Panc1 (cell line): Measurements from ENCODE around the gene ASCC2. TPM values are rescaled to one million over a fixed set of nuclear protein-coding genes. Genes with fewer than 3 reads are reported as not detected.

Experiments
- ATAC-seq: fragments of 200-7000 bp; cut with Tn5 transposase; 2 replicates; pipeline ENCODE4 v1.9.1; 2020; ENCODE audit warnings: mild to moderate bottlenecking, moderate library complexity
- BruUV-seq: library from RNA; stranded (reverse); fragments of 400-500 nt; replicated peaks from 2 replicates; lab custom pipeline; 2021; lab: Mats Ljungman, UMichigan
- CTCF ChIA-PET: fragments of 300-600 bp; sonication (Branson Sonifier 250); formaldehyde crosslinking; loops from one replicate; lab custom pipeline; 2022; ENCODE audit warnings: antibody characterized with exemption; lab: Charles Lee
- POLR2A ChIA-PET: fragments of 300-600 bp; sonication (Branson Sonifier 250); formaldehyde crosslinking; loops from one replicate; lab custom pipeline; 2022; ENCODE audit warnings: antibody characterized with exemption; lab: Charles Lee
- DNase-seq: peaks from one replicate; pipeline ENCODE4 v3.0.0-alpha.2; 2010; ENCODE audit warnings: low read depth, low spot score
- H3K27ac ChIP-seq: 2 replicates; pipeline ENCODE4 v1.5.1; 2011; ENCODE audit warnings: mild to moderate bottlenecking, low read length, inconsistent platforms
- H3K27me3 ChIP-seq: fragments of 200-500 bp; sonication (Bioruptor generic); 2 replicates; pipeline ENCODE4 v1.6.0; 2014; ENCODE audit warnings: low read length, inconsistent platforms; ENCODE audit not compliant: control insufficient read depth, insufficient read depth
- H3K36me3 ChIP-seq: fragments of 200-500 bp; sonication (Bioruptor generic); 2 replicates; pipeline ENCODE4 v1.5.1; 2014; ENCODE audit warnings: inconsistent platforms, mild to moderate bottlenecking, low read length, moderate library complexity; ENCODE audit not compliant: control insufficient read depth, insufficient read depth
- H3K4me1 ChIP-seq: 2 replicates; pipeline ENCODE4 v1.5.1; 2011; ENCODE audit warnings: inconsistent platforms, mild to moderate bottlenecking, low read length, moderate library complexity; ENCODE audit not compliant: control insufficient read depth, insufficient read depth
- H3K4me3 ChIP-seq, 2 experiments: 2 replicates each; pipeline ENCODE4 v1.5.1; 2011 to 2012; ENCODE audit warnings: low read depth in 2 of 2, low read length in 2 of 2, mild to moderate bottlenecking in 2 of 2, inconsistent platforms in 1 of 2, moderate library complexity in 1 of 2
- H3K9me3 ChIP-seq: fragments of 200-500 bp; sonication (Bioruptor generic); 2 replicates; pipeline ENCODE4 v1.5.1; 2014; ENCODE audit warnings: low read depth, mild to moderate bottlenecking, inconsistent platforms, low read length, moderate library complexity; ENCODE audit not compliant: control insufficient read depth, insufficient read depth
- CTCF ChIP-seq: fragments of 450-650 bp; IDR thresholded peaks from 2 replicates; pipeline ENCODE4 v1.5.1; 2017; ENCODE audit warnings: mild to moderate bottlenecking
- POLR2AphosphoS5 ChIP-seq: IDR thresholded peaks from 2 replicates; pipeline ENCODE4 v1.6.1; 2012; ENCODE audit warnings: mild to moderate bottlenecking, low read depth, low read length, moderate library complexity
- SIN3A ChIP-seq: IDR thresholded peaks from 2 replicates; pipeline ENCODE4 v1.6.1; 2012; ENCODE audit warnings: low read depth, mild to moderate bottlenecking, low read length, moderate library complexity, borderline replicate concordance; ENCODE audit not compliant: insufficient read depth
- TCF7L2 ChIP-seq: IDR thresholded peaks from 2 replicates; pipeline ENCODE4 v1.6.1; 2011; ENCODE audit warnings: mild to moderate bottlenecking, low read depth, low read length, inconsistent platforms
- in situ Hi-C: cut with HindIII; loops from 2 replicates; pipeline ENCODE4 v1.10.0; 2016; ENCODE audit warnings: low sequenced_read_pairs, low pct_unique_long_range_greater_than_20kb
- intact Hi-C: fragments of 100-400 bp; cut with micrococcal nuclease; formaldehyde crosslinking; loops from one replicate; pipeline ENCODE4 v1.10.0; 2022; ENCODE audit not compliant: unreplicated experiment
- total RNA-seq: library from RNA; stranded (reverse); gene quantifications from one replicate; pipeline ENCODE4 v1.2.1, GENCODE V29; 2021; ENCODE audit not compliant: unreplicated experiment
- TF ChIP-seq, protein P1 (sequence below), 2 experiments: IDR thresholded peaks; 2 replicates each; pipeline ENCODE4 v1.6.1; 2011 to 2012; ENCODE audit warnings: low read depth in 2 of 2, control low read depth in 1 of 2, low read length in 1 of 2, mild to moderate bottlenecking in 1 of 2, moderate library complexity in 1 of 2; ENCODE audit not compliant: insufficient read depth in 1 of 2

The ASCC2 gene
- total RNA-seq, 1 experiment from 2014 or later = 52.0 TPM

GRCh38 chr22:29848111-29848510, 10.0 kb upstream of the ASCC2 start:
- POLR2A ChIA-PET = interaction anchor here (0.6 kb wide), 1 partner anchor 194 kb away, joined by 3 read pairs; no protein-coding TSS in a partner anchor

DNA sequence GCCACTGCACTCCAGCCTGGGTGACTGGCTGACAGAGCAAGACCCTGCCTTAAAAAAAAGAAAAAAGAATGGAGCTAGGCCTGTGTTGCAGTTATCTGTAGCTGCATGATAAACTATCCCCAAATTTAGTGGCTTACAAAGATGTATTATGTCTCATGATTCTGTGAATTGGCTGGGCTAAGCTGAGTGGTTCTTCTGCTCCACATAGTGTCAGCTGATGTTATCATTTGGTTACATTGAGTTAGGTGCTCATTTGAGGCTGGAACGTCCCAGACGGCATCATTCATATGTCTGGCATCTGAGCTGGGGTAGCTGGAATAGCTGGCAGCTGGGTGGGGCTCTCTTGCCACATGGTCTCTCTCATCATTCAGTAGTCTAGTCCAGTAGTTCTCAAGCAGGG, 8.2 kb upstream of the ASCC2 start:
- no peak for DNase-seq
- no peak for ATAC-seq
- in situ Hi-C loops (no loop called here), intact Hi-C loops (no loop called here)
- POLR2A ChIA-PET = interaction anchor here (0.5 to 0.6 kb wide), 2 partner anchors 25 to 62 kb away, joined by 6 read pairs; no protein-coding TSS in a partner anchor
- no peaks in the 10 kb centered on the region for H3K27me3 ChIP-seq
- no peak overlapping the region for H3K27ac ChIP-seq
- TF ChIP-seq TCF7L2 (no peak), SIN3A (no peak), CTCF (no peak)
- no peak overlapping the region for H3K4me3 ChIP-seq
- H3K4me1 ChIP-seq = peaks cover 4% of the 10 kb centered on the region; the same call in 1 of the 2 replicates
- CTCF ChIA-PET = no interaction called here
- no peaks in the 10 kb centered on the region for H3K9me3 ChIP-seq
- H3K36me3 ChIP-seq = no peaks in the 10 kb centered on the region
- no TSS peak for BruUV-seq

More at GRCh38 chr22:29848111-29848510, 10.0 kb upstream of the ASCC2 start:
- TF ChIP-seq CTCF (no peak), POLR2AphosphoS5 (no peak), TCF7L2 (no peak), SIN3A (no peak)
- TF ChIP-seq, protein P1, sequence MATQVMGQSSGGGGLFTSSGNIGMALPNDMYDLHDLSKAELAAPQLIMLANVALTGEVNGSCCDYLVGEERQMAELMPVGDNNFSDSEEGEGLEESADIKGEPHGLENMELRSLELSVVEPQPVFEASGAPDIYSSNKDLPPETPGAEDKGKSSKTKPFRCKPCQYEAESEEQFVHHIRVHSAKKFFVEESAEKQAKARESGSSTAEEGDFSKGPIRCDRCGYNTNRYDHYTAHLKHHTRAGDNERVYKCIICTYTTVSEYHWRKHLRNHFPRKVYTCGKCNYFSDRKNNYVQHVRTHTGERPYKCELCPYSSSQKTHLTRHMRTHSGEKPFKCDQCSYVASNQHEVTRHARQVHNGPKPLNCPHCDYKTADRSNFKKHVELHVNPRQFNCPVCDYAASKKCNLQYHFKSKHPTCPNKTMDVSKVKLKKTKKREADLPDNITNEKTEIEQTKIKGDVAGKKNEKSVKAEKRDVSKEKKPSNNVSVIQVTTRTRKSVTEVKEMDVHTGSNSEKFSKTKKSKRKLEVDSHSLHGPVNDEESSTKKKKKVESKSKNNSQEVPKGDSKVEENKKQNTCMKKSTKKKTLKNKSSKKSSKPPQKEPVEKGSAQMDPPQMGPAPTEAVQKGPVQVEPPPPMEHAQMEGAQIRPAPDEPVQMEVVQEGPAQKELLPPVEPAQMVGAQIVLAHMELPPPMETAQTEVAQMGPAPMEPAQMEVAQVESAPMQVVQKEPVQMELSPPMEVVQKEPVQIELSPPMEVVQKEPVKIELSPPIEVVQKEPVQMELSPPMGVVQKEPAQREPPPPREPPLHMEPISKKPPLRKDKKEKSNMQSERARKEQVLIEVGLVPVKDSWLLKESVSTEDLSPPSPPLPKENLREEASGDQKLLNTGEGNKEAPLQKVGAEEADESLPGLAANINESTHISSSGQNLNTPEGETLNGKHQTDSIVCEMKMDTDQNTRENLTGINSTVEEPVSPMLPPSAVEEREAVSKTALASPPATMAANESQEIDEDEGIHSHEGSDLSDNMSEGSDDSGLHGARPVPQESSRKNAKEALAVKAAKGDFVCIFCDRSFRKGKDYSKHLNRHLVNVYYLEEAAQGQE (IDR thresholded peaks at IDR 0.05; ENCODE audit: insufficient read depth in 1 of 2, low read depth in 2 of 2, low read length in 1 of 2) = no peak
- Histone ChIP-seq H3K9me3 (no peaks in the 10 kb centered on the region), H3K4me3 (no peak overlapping the region), H3K27me3 (no peaks in the 10 kb centered on the region), H3K36me3 (no peaks in the 10 kb centered on the region), H3K27ac (no peak overlapping the region), H3K4me1 (no peaks in the 10 kb centered on the region)
- CTCF ChIA-PET = no interaction called here
- intact Hi-C loops = no loop called here
- in situ Hi-C loops = no loop called here
- ATAC-seq (no peak), DNase-seq (no peak)
- BruUV-seq = no TSS peak
